Neural cell (in vitro differentiated cells): ENCODE data around the gene TTN. TPM values are rescaled to one million over a fixed set of nuclear protein-coding genes. Genes with fewer than 3 reads are reported as not detected.
"Not testable (repeated sequence)": the region's sequence is repeated elsewhere in the genome, so short reads cannot be mapped to it uniquely, and the experiment has no call there.

Experiments
- H2AFZ ChIP-seq: fragments of 200-600, 300-800 bp; sonication (generic), shearing (Covaris generic); 2 replicates; pipeline ENCODE4 v1.6.0; 2014; ENCODE audit warnings: low read depth, mild to moderate bottlenecking, antibody characterized with exemption, low read length, moderate library complexity
- H3F3A ChIP-seq: fragments of 200-600 bp; shearing (Covaris generic); 2 replicates; pipeline ENCODE4 v1.6.1; 2016; ENCODE audit warnings: mild to moderate bottlenecking, moderate library complexity, mixed read lengths, antibody characterized with exemption, low read length; ENCODE audit not compliant: insufficient read depth, poor library complexity, severe bottlenecking
- H3K27ac ChIP-seq: fragments of 200-600, 300-800 bp; sonication (generic), shearing (Covaris generic); 2 replicates; pipeline ENCODE4 v1.5.1; 2014; ENCODE audit warnings: mild to moderate bottlenecking, low read length, moderate library complexity
- H3K27me3 ChIP-seq: fragments of 300-800, 200-600 bp; sonication (generic), shearing (Covaris generic); 2 replicates; pipeline ENCODE4 v1.6.0; 2014; ENCODE audit warnings: mild to moderate bottlenecking, low read depth, low read length, moderate library complexity; ENCODE audit not compliant: insufficient read depth
- H3K36me3 ChIP-seq: fragments of 300-800, 200-600 bp; sonication (generic), shearing (Covaris generic); 2 replicates; pipeline ENCODE4 v1.5.1; 2014; ENCODE audit warnings: mild to moderate bottlenecking, antibody characterized with exemption, low read length, moderate library complexity; ENCODE audit not compliant: insufficient read depth
- H3K4me2 ChIP-seq: fragments of 300-800, 200-600 bp; sonication (generic), shearing (Covaris generic); 2 replicates; pipeline ENCODE4 v1.6.0; 2014; ENCODE audit warnings: mild to moderate bottlenecking, low read length
- H3K4me3 ChIP-seq: fragments of 300-800, 200-600 bp; sonication (generic), shearing (Covaris generic); 2 replicates; pipeline ENCODE4 v1.5.1; 2014; ENCODE audit warnings: mild to moderate bottlenecking, low read length, moderate library complexity
- H3K79me2 ChIP-seq: fragments of 200-600 bp; shearing (Covaris generic); replicated peaks from 2 replicates; pipeline ENCODE4 v1.6.0; 2014; ENCODE audit warnings: mild to moderate bottlenecking, low read length, moderate library complexity; ENCODE audit not compliant: insufficient read depth
- H3K9ac ChIP-seq: fragments of 300-800, 200-600 bp; sonication (generic), shearing (Covaris generic); 2 replicates; pipeline ENCODE4 v1.6.1; 2016; ENCODE audit warnings: mild to moderate bottlenecking, low read length, mixed read lengths
- H3K9me2 ChIP-seq: fragments of 200-600 bp; shearing (Covaris generic); 2 replicates; pipeline ENCODE4 v1.6.1; 2016; ENCODE audit warnings: mild to moderate bottlenecking, low read length, mixed read lengths; ENCODE audit not compliant: insufficient read depth
- H3K9me3 ChIP-seq: fragments of 200-600, 300-800 bp; sonication (generic), shearing (Covaris generic); 2 replicates; pipeline ENCODE4 v1.6.1; 2016; ENCODE audit warnings: mild to moderate bottlenecking, mixed run types, low read length, moderate library complexity, mixed read lengths
- H4K20me1 ChIP-seq: fragments of 200-600 bp; shearing (Covaris generic); 2 replicates; pipeline ENCODE4 v1.6.1; 2016; ENCODE audit warnings: mild to moderate bottlenecking, mixed run types; ENCODE audit not compliant: insufficient read depth
- CTCF ChIP-seq: fragments of 450-650 bp; IDR thresholded peaks from 2 replicates; pipeline ENCODE4 v1.5.1; 2014; ENCODE audit warnings: antibody characterized with exemption, mild to moderate bottlenecking, moderate library complexity; ENCODE audit not compliant: poor library complexity, severe bottlenecking
- EP300 ChIP-seq: fragments of 450-650 bp; conservative IDR thresholded peaks from 2 replicates; pipeline ENCODE4 v1.6.1; 2014; ENCODE audit warnings: antibody characterized with exemption, mild to moderate bottlenecking, moderate library complexity; ENCODE audit not compliant: poor library complexity, severe bottlenecking
- EZH2 ChIP-seq: fragments of 200-600, 300-800 bp; shearing (Covaris generic), sonication (generic); IDR thresholded peaks from 2 replicates; pipeline ENCODE4 v1.6.1; 2014; ENCODE audit warnings: antibody characterized with exemption, low read length, borderline replicate concordance, mild to moderate bottlenecking; ENCODE audit not compliant: insufficient read depth, poor library complexity, severe bottlenecking
- MXI1 ChIP-seq: fragments of 450-650 bp; conservative IDR thresholded peaks from 2 replicates; pipeline ENCODE4 v1.6.1; 2014; ENCODE audit warnings: antibody characterized with exemption, mild to moderate bottlenecking; ENCODE audit not compliant: poor library complexity, severe bottlenecking
- POLR2AphosphoS5 ChIP-seq: IDR thresholded peaks from 2 replicates; pipeline ENCODE4 v1.6.1; 2012
- RAD21 ChIP-seq: fragments of 450-650 bp; conservative IDR thresholded peaks from 2 replicates; pipeline ENCODE4 v1.6.1; 2014; ENCODE audit warnings: antibody characterized with exemption, mild to moderate bottlenecking, moderate library complexity
- REST ChIP-seq: IDR thresholded peaks from 2 replicates; pipeline ENCODE4 v1.6.1; 2012; ENCODE audit warnings: borderline replicate concordance
- SMC3 ChIP-seq: fragments of 450-650 bp; conservative IDR thresholded peaks from 2 replicates; pipeline ENCODE4 v1.6.1; 2014; ENCODE audit warnings: antibody characterized with exemption, mild to moderate bottlenecking, moderate library complexity; ENCODE audit not compliant: poor library complexity
- TAF1 ChIP-seq: IDR thresholded peaks from 2 replicates; pipeline ENCODE4 v1.6.1; 2012; ENCODE audit warnings: low read depth
- polyA plus RNA-seq: library from polyadenylated mRNA; depleted of rRNA; stranded (reverse); fragments of >200 nt; gene quantifications from 2 replicates; pipeline ENCODE4 v1.2.3, GENCODE V29; 2014

Gene TTN
- polyA plus RNA-seq, 1 donor from 2014 or later, result 0.10 TPM

- Histone ChIP-seq H3K79me2 (no peaks in the 10 kb centered on the region), H3F3A (no peaks in the 10 kb centered on the region), H3K9me3 (no peaks in the 10 kb centered on the region), H3K4me3 (no peak overlapping the region), H3K27ac (no peak overlapping the region), H3K9me2 (no peaks in the 10 kb centered on the region), H4K20me1 (no peaks in the 10 kb centered on the region), H3K27me3 (no peaks in the 10 kb centered on the region), H3K9ac (no peak overlapping the region), H3K4me2 (no peak overlapping the region), H2AFZ (no peak overlapping the region), H3K36me3 (no peaks in the 10 kb centered on the region)
- no peak for TF ChIP-seq MXI1
- no peak for TF ChIP-seq EZH2
- no peak for TF ChIP-seq POLR2AphosphoS5
- no peak for TF ChIP-seq SMC3
Measured at GRCh38 chr2:178674122-178674521, 133.1 kb downstream of the TTN start.

GRCh38 chr2:178666458-178666857 is 140.8 kb downstream of the TTN start:
- Histone ChIP-seq H3K9me3 (no peaks in the 10 kb centered on the region), H3K4me3 (no peak overlapping the region), H3K9ac (no peak overlapping the region), H3K27me3 (no peaks in the 10 kb centered on the region), H3K36me3 (no peaks in the 10 kb centered on the region), H3K9me2 (no peaks in the 10 kb centered on the region), H3K27ac (no peak overlapping the region), H3K79me2 (no peaks in the 10 kb centered on the region), H3K4me2 (no peak overlapping the region), H2AFZ (no peak overlapping the region), H4K20me1 (no peaks in the 10 kb centered on the region), H3F3A (no peaks in the 10 kb centered on the region)
- no peak for TF ChIP-seq REST
- TF ChIP-seq EP300, result no peak
- no peak for TF ChIP-seq SMC3
- TF ChIP-seq EZH2, result no peak
- no peak for TF ChIP-seq RAD21
- no peak for TF ChIP-seq POLR2AphosphoS5
- no peak for TF ChIP-seq TAF1
- no peak for TF ChIP-seq CTCF
- TF ChIP-seq MXI1, result no peak

GRCh38 chr2:178658480-178658879 is 148.7 kb downstream of the TTN start:
- not testable (repeated sequence) for H3K36me3 ChIP-seq, H3K27me3 ChIP-seq, H2AFZ ChIP-seq, H3K9me2 ChIP-seq, H3F3A ChIP-seq, H3K27ac ChIP-seq, H3K79me2 ChIP-seq, H3K9me3 ChIP-seq, H3K4me2 ChIP-seq, H3K9ac ChIP-seq, H4K20me1 ChIP-seq, H3K4me3 ChIP-seq
